ENCODE measurements around the gene SYNE3.

SYNE3 gene

GRCh38 chr14:95468448-95469133, 47.9 kb downstream of the SYNE3 start:
- no peak for DNase-seq (ENCODE audit: low read depth in 1 of 2, low spot score in 1 of 2)
- H3K4me3 ChIP-seq (replicated peaks; ENCODE audit: insufficient read depth, low read length): no peak overlapping the region

DNA sequence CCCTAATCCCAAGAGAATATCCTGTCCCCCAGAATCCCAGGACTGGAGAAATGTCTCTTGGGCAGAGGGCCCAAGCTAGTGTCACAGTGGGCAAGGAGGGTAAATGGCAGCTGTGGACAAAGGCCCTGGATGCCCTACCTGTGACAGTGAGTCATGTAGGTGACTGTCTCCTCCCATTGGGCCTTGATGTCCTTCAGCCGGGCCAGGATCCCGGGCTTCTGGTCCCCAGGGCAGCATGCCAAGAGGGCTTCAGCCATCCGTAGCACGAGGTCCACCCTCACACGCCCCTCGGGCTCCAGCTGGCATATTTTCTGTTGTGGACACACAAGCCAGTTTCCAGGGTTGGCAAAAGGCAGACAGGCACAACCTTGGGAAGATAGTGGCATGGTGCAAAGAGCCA, 48.8 kb downstream of the SYNE3 start:
- no peak for TF ChIP-seq POLR2AphosphoS5 (IDR thresholded peaks at IDR 0.05; ENCODE audit: low read depth)
- TF ChIP-seq, protein P1, sequence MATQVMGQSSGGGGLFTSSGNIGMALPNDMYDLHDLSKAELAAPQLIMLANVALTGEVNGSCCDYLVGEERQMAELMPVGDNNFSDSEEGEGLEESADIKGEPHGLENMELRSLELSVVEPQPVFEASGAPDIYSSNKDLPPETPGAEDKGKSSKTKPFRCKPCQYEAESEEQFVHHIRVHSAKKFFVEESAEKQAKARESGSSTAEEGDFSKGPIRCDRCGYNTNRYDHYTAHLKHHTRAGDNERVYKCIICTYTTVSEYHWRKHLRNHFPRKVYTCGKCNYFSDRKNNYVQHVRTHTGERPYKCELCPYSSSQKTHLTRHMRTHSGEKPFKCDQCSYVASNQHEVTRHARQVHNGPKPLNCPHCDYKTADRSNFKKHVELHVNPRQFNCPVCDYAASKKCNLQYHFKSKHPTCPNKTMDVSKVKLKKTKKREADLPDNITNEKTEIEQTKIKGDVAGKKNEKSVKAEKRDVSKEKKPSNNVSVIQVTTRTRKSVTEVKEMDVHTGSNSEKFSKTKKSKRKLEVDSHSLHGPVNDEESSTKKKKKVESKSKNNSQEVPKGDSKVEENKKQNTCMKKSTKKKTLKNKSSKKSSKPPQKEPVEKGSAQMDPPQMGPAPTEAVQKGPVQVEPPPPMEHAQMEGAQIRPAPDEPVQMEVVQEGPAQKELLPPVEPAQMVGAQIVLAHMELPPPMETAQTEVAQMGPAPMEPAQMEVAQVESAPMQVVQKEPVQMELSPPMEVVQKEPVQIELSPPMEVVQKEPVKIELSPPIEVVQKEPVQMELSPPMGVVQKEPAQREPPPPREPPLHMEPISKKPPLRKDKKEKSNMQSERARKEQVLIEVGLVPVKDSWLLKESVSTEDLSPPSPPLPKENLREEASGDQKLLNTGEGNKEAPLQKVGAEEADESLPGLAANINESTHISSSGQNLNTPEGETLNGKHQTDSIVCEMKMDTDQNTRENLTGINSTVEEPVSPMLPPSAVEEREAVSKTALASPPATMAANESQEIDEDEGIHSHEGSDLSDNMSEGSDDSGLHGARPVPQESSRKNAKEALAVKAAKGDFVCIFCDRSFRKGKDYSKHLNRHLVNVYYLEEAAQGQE (IDR thresholded peaks at IDR 0.05; ENCODE audit: insufficient replicate concordance, low read depth): no peak
- TF ChIP-seq GABPA (IDR thresholded peaks at IDR 0.05; ENCODE audit: low read depth): no peak
- TF ChIP-seq, protein P2, sequence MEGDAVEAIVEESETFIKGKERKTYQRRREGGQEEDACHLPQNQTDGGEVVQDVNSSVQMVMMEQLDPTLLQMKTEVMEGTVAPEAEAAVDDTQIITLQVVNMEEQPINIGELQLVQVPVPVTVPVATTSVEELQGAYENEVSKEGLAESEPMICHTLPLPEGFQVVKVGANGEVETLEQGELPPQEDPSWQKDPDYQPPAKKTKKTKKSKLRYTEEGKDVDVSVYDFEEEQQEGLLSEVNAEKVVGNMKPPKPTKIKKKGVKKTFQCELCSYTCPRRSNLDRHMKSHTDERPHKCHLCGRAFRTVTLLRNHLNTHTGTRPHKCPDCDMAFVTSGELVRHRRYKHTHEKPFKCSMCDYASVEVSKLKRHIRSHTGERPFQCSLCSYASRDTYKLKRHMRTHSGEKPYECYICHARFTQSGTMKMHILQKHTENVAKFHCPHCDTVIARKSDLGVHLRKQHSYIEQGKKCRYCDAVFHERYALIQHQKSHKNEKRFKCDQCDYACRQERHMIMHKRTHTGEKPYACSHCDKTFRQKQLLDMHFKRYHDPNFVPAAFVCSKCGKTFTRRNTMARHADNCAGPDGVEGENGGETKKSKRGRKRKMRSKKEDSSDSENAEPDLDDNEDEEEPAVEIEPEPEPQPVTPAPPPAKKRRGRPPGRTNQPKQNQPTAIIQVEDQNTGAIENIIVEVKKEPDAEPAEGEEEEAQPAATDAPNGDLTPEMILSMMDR (IDR thresholded peaks at IDR 0.05; ENCODE audit: insufficient read depth, low read length): no peak
- no peak for TF ChIP-seq SPI1 (IDR thresholded peaks at IDR 0.05; ENCODE audit: borderline replicate concordance, low read depth)
- H3K27me3 ChIP-seq (ENCODE audit: insufficient read depth, poor library complexity, severe bottlenecking): no peaks in the 10 kb centered on the region
- H3K27ac ChIP-seq (replicated peaks): no peak overlapping the region
- no peak for DNase-seq (ENCODE audit: low read depth in 1 of 2, low spot score in 1 of 2)
- no peak overlapping the region for H3K4me3 ChIP-seq (replicated peaks; ENCODE audit: insufficient read depth, low read length)

More at GRCh38 chr14:95468448-95469133, 47.9 kb downstream of the SYNE3 start:
- H3K27me3 ChIP-seq (ENCODE audit: insufficient read depth, poor library complexity, severe bottlenecking): no peaks in the 10 kb centered on the region
- TF ChIP-seq GABPA (IDR thresholded peaks at IDR 0.05; ENCODE audit: low read depth) (no peak), SPI1 (IDR thresholded peaks at IDR 0.05; ENCODE audit: borderline replicate concordance, low read depth) (no peak), POLR2AphosphoS5 (IDR thresholded peaks at IDR 0.05; ENCODE audit: low read depth) (no peak)
- TF ChIP-seq, protein P1 (IDR thresholded peaks at IDR 0.05; ENCODE audit: insufficient replicate concordance, low read depth): no peak
- TF ChIP-seq, protein P2 (IDR thresholded peaks at IDR 0.05; ENCODE audit: insufficient read depth, low read length): no peak
- no peak overlapping the region for H3K27ac ChIP-seq (replicated peaks)

DNA sequence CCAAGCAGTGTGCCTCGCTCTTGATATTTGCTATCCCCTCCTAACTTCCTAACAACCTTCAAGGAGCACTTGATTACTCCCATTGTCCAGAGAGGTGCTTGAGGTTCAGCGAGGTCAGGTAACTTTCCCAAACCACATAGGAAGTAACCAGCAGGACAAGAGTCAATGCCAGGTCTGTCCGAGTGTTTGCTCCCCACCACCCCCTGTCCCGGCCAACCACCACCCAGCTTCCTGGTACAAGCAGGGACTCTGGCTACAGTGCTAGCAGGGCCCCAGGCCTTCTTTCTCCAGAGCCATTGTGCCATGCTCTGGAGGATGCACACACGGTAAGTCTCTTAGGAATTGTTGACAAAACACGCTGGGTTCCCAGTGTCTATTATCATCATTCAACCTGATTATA, 49.2 kb downstream of the SYNE3 start:
- no peak for DNase-seq (ENCODE audit: low read depth in 1 of 2, low spot score in 1 of 2)
- H3K4me3 ChIP-seq (replicated peaks; ENCODE audit: insufficient read depth, low read length): no peak overlapping the region
- H3K27ac ChIP-seq (replicated peaks): no peak overlapping the region
- H3K27me3 ChIP-seq (ENCODE audit: insufficient read depth, poor library complexity, severe bottlenecking): no peaks in the 10 kb centered on the region
- TF ChIP-seq GABPA (IDR thresholded peaks at IDR 0.05; ENCODE audit: low read depth) (no peak), POLR2AphosphoS5 (IDR thresholded peaks at IDR 0.05; ENCODE audit: low read depth) (no peak), SPI1 (IDR thresholded peaks at IDR 0.05; ENCODE audit: borderline replicate concordance, low read depth) (no peak)
- TF ChIP-seq, protein P1 (IDR thresholded peaks at IDR 0.05; ENCODE audit: insufficient replicate concordance, low read depth): no peak
- TF ChIP-seq, protein P2 (IDR thresholded peaks at IDR 0.05; ENCODE audit: insufficient read depth, low read length): no peak

All from HL-60 (cell line).